IPS-11a (cell line): ENCODE measurements around the gene MOG.
"Not testable (repeated sequence)": the region's sequence is repeated elsewhere in the genome, so short reads cannot be mapped to it uniquely, and the experiment has no call there.

ENCODE experiments used
- H3K4me3 ChIP-seq: one replicate; pipeline ENCODE4 v1.5.1; 2013; ENCODE audit warnings: low read depth, low read length, control low read depth

MOG gene

DNA sequence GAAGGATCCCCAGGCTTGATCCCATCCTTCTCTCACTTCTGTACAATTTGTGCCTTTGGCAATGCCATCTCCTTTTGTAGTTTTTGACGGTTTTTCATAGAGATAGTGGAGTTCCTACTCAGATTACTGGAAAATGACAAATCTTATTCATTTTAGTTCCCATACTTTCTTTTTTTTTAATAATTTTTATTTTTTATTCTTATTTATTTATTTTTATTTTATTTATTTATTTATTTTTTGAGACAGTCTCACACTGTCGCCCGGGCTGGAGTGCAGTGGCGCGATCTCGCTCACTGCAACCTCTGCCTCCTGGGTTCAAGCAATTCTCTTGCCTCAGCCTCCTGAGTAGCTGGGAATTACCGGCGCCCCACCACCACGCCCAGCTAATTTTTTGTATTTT, 19.6 kb upstream of the MOG start:
- H3K4me3 ChIP-seq: no peak overlapping the region

DNA sequence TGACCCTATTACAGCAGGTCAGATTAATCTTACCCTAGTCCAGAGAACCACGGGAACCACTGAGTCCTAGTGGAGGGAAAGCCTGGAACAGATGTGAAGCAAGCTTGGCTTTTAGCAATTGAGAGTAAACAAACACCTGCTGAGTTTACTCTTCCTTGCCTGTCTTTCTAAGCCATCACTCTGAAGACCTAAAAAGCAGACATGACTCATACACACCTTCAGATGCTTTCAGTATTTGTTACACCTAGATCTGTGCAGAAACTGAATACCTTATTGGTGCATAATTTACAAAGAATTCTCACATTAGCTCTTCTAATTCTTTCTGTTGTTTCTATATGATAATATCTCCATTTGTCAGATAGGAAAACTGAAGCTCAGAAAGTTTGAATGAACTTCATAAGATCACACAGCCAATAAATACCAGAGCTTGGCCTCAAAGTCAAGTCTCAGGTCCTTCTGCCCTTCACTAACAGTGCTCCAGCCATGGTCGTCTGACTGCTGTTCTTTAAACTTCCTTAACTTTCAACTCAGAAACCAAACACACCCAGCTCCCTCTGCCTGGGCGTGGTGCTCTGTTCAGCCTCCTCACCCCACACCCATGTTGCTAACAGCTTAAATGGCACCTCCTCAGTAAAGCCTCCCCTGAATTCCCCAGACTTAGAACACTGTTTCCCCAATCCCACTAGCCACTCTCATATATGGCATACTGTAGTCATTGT, 15.3 kb upstream of the MOG start:
- H3K4me3 ChIP-seq: no peak overlapping the region

DNA sequence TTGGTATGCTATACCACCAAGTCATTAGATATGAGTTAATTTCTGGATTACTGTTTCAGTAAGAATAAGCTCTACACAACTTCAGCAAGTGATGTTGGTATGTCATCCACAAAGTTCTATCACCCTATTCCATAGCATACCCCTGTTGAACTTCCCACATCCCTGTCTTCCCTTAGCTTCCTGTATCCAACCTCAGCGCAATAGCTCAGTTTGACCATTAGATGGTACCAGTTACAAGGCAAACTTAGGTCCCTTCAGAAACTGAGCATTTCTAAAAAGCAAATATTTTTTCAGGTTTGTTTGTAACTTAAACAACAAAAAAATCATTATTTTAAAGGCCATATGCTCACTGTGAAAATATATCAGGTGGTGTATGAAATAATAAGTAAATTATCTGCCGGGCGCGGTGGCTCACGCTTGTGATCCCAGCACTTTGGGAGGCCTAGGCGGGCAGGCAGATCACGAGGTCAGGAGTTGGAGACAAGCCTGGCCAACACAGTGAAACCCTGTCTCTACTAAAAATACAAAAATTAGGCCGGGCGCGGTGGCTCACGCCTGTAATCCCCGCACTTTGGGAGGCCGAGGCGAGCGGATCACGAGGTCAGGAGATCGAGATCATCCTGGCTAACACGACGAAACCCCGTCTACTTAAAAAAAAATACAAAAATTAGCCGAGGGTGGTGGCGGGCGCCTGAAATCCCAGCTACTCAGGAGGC, 8.8 kb upstream of the MOG start:
- H3K4me3 ChIP-seq: no peak overlapping the region

DNA sequence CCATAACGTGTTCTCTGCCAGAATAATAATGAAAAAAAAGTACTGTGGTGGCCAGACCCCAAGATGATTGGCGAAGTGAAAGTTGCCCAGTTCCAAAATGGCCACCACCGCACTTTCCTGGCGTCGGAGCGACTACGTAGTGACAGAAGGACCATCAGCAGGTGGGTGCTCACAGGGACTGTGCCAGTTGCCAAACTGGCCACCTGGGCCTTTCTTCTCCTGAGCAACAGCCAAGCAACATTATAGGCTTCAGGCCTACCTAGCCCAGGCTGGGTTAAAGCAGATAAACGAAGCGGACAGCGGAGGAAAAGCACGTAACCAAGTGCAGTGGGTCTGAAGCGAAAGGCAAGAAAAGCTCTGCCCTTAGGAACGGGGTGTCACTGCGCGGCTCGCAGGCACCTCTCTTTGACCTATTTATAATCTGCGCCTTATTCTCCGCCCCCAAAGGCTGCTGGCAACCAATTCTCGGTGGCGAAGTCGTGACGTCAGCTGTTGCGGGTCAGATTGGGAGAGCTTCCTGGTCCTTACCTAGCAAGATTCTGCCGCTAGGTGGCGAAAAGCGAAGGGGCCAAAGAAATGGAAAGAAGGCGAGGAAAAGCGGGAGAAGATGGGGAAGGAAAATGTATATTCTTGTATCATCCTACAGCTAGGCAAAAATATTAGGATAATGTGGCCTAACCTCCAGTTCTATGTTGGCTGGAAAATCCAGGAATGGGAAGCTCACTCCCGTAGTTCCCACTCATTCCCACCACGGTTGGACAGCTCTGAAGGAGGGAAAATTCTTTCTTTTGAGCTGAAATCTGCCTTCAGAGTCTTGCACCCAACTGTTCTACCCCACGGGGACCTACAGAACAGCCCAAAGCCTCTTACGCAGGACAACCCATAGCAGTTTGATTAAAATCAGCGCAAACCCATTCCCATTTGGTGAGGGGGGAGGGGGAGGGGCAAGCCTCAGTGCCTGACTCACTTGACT, 6.9 kb upstream of the MOG start:
- H3K4me3 ChIP-seq: peak overlapping the region; percentile 48

DNA sequence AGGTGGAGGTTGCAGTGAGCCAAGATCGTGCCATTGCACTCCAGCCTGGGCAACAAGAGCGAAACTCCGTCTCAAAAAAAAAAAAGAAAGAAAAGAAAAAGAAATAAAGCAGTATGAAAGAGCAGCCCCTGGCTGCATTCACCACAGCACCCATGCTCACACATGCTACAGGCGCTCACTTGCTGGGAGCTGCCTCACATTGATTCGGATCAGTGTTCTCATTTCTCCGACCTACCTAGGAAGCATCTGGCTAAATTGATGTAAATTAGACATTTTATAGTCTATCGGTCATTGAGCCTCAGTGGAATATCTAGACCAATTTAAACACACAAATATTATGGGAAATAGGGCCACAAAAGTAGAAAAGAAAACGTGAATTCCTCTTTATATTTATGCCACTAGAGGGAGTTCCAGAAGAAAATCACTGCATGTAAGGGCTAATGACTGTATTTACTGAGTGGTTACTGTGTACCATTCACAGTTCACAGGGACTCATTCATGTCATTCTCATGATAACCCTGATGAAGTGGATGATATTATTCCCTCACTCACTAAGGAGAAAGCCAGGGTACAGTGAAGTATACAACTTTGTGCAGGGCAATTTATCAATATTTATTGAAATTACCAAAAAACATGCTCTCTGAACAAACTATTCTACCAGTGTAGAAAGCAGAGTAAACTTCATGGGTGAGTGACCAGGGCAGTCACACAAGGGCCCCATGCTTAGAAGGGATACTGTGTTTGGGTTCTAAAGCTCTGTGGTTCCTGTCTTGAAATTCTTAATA, 5.3 kb upstream of the MOG start:
- H3K4me3 ChIP-seq: no peak overlapping the region

DNA sequence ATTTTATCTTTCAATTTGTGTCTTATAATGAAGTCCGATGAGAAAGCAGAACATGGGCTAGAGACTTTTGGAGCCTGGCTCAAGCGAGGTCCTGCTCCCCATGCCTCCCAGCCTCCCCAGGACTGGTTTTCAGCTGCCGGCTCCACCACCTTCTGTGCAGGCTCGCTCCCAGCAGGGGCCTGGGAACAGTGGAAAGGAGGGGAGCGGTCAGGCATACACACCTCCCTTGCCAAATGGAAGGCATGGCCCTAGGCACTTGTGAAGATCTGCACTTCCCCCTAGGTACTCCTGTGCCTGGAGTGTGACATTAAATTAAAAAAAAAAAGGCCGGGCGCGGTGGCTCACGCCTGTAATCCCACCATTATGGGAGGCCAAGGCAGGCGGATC, 4.7 kb upstream of the MOG start:
- H3K4me3 ChIP-seq: no peak overlapping the region

DNA sequence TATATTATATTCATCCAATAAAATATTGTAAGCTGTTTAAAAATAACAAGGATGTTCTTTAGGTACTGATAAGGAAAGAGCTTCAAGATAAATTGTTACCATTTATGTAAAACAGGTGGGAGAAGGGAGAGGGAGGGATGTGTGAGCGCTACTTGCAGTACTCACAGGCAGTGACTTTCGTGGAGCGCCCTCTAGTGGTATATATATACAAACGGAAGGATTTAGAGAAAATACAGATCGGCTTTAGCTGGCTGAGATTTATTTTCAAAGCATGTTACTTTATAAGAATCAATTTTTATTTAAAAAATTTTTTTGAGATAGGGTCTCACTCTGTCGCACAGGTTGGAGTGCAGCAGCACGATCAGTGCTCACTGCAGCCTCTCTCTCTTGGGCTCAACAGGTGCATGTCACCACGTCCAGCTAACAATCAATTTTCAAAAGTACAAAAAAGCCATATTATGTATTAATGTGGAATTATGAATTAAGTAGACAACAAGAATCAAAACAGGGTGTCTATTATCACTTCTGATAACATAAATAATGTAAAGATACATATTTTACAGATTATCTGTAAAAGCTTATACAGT, 3.3 kb upstream of the MOG start:
- no peak overlapping the region for H3K4me3 ChIP-seq

DNA sequence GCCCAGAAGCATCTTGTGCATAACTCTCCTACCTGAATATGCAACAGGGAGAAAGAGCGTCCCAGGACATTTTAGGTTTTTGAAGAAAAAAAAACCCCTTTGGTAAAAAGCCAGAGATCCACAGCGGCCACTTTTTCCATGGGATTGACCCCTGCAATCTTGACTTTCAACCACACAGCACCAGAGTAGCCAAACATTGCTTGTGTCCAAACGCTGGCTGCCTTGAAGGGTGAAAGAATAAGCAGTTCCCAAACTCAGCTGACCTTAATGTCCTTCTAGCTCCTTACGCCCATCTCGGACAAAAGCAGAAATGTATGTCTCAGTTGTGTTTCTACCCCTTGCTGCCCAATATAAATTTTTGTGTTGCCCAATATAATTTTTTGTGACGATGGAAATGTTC, 1.2 kb upstream of the MOG start:
- H3K4me3 ChIP-seq: no peak overlapping the region

DNA sequence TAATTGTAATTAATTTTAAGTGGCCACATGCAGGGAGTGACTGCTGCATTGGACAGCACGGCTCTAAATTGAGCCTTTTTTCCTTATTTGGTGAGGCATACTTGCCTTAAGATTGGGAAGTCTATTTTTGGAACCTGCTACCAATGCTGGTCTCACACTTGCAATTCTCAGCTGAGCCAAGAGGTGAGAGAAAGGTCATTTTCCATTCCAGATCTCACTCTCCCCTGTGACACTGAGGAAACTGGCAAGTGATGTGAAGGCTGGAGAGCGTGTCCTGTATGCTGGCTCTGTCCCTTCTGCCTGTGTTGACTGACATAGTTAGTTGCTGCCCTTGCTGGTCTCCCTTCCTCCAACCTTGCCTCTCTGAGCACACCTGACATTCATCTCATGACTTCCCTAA, 735 bp upstream of the MOG start:
- no peak overlapping the region for H3K4me3 ChIP-seq

DNA sequence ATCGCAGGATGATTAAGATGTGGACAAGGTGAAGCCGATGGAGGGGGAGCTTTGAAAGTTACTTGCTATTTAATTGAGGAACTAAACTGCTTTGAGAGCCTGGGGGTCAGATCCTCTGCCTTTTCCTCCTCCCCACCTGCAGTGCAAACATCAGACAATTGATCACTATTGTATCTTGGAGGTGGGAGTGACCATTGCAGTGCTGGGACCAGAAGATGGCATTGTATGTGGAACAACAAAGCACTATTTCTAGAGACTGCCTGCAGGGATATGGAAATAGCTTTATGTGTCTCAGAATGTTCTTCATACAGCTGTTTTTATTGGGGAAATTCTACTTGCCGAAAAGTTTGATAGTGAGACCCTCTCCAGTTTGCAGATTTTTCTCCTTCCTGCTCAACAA, 4.2 kb downstream of the MOG start:
- no peak overlapping the region for H3K4me3 ChIP-seq

DNA sequence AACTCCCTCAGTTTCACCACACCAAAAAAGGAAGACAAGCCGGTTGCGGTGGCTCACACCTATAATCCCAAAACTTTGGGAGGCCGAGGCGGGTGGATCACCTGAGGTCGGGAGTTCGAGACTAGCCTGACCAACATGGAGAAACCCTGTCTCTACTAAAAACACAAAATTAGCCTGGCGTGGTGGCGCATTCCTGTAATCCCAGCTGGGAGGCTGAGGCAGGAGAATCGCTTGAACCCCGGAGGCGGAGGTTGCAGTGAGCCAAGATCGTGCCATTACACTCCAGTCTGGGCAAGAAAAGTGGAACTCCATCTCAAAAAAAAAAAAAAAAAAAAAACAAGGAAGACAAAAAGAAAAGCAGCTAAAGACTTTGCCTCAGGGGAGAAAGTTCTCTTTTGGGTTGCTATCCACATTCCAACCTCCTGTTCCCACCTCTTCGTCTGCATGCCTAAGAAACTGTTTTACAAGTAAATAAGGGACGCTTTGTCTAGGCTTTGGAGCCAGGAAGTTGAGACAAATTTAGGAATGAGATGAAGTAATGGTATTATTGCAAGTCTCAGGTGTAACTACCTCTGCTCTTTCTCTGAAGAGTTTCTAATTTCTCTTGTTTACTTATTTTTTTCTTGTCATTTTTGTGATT, 4.7 kb downstream of the MOG start:
- not testable (repeated sequence) for H3K4me3 ChIP-seq

DNA sequence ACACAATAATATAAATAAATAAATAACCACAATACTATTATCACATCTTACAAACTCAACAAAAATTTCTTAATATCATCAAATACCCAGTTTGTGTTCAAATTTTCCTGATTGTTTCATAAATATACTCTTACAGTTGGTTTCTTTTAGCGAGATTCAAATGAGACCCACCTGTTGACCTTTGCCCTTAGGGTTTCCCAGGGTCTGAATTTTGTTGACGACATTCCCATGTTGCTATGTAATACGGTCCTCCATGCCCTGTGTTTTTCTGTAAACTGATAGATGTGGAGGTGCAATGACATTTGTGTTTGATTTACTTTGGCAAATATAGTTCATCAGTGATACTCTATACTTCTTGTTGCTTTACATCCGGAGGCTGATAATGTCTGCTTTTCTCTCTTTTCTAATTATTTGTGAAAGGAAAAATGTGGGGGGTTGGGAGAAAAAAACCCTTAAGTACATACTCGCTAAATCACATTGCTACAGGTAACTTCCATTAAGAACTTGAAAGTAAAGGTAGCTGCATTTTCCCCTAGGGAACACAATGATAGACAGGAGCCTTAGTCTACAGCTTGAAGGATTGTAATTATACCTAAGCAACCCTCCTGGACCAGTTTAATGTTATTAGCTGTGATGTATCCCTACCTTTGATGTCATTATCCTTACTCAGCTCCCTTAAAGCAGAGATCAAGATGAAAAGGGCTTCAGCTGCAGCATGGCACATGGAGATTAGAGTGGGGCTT, 6.6 kb downstream of the MOG start:
- no peak overlapping the region for H3K4me3 ChIP-seq

DNA sequence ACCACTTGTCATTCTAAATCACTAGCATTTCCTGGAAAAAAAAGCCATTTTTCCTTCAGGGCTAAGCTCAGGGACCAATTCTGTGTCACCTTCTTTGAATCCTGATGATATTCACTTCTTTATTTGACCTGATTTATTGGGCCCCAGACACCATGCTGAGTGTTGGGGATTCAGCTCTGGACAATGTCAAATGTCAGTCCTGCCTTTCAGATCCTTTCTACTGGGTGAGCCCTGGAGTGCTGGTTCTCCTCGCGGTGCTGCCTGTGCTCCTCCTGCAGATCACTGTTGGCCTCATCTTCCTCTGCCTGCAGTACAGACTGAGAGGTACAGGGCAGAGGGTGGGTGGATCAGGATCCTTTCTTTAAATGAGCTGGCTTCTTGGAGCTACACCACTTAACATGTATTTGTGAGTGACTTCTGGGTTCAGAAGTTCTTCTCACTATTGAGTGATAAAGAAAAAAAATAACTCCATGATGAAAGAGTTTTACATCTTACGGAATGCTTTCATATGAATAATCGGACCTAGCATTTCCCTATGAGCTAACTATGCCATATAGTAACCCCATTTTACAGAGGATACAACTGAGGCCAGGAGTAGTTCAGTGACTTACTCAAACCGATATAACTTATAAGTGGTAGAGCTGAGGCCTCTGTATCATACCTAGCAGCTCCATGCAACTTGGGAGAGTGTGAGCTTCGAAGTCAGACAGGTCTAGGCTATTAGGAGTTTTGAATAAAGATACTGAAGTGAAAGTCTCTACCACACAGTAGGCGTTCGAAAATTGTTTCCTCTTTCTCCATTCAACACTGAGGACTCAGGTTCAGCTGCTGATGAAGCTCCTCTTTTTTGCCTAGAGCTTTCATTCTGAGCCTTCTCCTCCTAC, 9.3 kb downstream of the MOG start:
- no peak overlapping the region for H3K4me3 ChIP-seq

DNA sequence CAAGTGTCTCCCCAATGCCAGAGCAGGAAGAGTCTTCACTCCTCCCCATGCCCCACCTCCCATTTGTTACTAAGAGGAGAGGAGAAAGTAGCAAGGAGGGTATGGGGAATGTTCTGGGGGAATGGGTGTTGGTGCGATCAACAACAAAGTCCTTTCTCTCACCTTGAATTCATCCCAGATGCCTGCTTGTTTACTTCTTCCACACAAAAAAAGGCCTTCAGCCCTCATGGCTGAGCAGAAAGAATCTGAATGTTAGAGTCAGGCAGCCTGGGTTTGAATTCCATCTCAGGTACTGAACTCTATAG, 9.9 kb downstream of the MOG start:
- H3K4me3 ChIP-seq: no peak overlapping the region

DNA sequence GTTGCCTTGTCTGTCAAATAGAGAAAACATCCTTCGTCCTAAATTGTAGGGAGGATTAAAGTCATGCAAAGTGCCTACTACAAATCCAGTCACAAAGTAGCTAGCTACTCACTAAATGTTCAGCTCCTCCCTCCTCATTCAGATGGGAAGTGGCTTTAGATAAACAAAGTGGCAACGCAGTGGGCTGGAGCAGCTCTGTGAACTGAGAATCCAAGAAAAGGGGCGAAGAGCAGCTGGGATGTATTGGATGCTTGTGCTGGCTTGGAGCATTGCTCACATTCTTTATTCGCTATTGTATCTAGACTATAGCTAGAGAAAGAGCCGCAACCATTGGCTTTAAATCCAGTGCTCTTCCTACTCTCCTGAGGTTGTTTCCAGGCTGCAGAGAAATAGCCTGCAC, 10.3 kb downstream of the MOG start:
- H3K4me3 ChIP-seq: no peak overlapping the region

DNA sequence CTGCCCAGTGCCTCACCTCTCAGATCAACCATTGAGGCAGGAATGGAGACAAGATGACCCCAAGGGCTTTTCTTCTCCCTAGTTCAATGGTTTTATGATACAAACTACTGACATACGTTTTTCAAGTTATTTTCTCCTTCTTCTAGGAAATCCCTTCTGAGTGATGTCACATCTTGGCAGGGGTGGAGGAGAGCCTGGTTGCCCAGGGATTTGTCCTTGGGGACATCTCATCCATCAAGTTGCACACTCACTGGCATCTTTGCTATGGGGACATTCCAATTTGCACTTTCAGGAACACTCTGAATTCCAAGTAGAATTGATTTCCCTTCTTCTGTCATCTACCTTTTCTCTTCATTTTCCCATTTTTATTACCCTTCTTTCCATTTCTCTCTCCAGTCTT, 14.1 kb downstream of the MOG start:
- no peak overlapping the region for H3K4me3 ChIP-seq

DNA sequence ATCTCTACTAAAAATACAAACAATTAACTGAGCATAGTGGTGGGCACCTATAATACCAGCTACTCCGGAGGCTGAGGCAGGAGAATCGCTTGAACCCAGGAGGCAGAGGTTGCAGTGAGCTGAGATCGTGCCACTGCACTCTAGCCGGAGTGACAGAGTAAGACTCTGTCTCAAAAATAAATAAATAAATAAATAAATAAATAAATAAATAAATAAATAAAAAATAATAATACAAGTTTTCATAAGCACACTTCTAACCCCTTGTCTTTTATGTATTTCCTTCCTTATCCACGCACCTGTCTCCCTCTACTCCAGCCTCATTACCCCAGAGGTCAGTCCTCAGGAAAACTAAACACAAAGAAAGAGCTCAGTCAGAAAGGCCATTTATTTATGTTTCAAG, 15.2 kb downstream of the MOG start:
- H3K4me3 ChIP-seq: not testable (repeated sequence)

DNA sequence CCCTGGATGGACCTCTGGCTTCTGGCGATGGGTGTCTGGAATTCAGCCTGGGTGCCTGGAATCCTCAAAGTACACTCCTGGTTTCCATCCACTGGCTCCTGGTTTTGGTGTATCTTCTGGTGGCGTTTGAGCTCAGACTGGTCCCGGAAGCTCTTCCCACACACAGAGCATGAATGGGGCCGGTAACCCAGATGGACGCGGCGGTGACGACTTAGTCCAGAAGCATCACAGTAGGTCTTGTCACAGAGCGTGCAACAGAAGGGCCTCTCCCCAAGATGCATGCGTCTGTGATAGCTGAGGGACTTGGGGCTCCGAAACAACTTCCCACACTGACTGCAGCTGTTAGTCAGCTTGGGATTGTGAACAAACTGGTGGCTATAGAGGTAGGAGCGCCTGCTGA, 16.3 kb downstream of the MOG start:
- H3K4me3 ChIP-seq: no peak overlapping the region

DNA sequence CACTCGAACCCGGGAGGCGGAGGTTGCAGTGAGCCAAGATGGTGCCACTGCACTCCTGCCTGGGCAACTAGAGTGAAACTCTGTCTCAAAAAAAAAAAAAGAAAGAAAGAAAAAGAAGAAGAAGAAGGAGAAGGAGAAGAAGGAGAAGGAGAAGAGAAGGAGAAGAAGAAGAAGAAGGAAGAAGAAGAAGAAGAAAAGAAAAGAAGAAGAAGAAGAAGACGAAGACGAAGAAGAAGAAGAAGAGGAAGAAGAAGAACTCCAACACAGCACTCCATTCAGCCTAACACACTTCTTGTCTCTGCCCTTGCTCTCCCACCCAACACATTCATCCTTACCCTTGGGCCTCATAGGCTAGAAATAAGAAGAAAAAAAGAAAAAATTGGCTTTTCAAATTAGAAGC, 17.1 kb downstream of the MOG start:
- no peak overlapping the region for H3K4me3 ChIP-seq
